K562 (cell line): ENCODE results near the gene ZNF429. TPM values are rescaled to one million over a fixed set of nuclear protein-coding genes. Genes with fewer than 3 reads are reported as not detected.

Experiments
- ATAC-seq: fragments of 200-7000 bp; cut with Tn5 transposase; 3 replicates; pipeline ENCODE4 v1.9.1; 2020; ENCODE audit warnings: moderate library complexity
- BruUV-seq: library from RNA; stranded (reverse); fragments of 400-500 nt; replicated peaks from 2 replicates; lab custom pipeline; 2021; lab: Mats Ljungman, UMichigan
- CTCF ChIA-PET: fragments of 300-600 bp; formaldehyde crosslinking; extraction: SDS; loops from one replicate; lab custom pipeline; 2021; ENCODE audit warnings: low intra/inter-chr PET ratio; lab: Yijun Ruan, JAX
- POLR2A ChIA-PET: fragments of 300-600, 350-650 bp; sonication (Branson Sonifier 250); formaldehyde crosslinking; extraction: SDS; loops from one replicate; lab custom pipeline; 2021; ENCODE audit warnings: antibody characterized with exemption, inconsistent platforms; lab: Yijun Ruan, JAX
- DNase-seq, 4 experiments: peaks; one replicate each; pipeline versions ENCODE4 v3.0.0 to v3.0.0-alpha.2; 2011 to 2018; ENCODE audit warnings: low spot score in 3 of 4, mixed read lengths in 3 of 4; ENCODE audit errors: extremely low read depth in 1 of 4
- FAIRE-seq: peaks from 2 replicates; lab custom pipeline; 2011; peaks lifted over from hg19 to GRCh38; lab: Jason Lieb, UNC
- H2AFZ ChIP-seq: 2 replicates; pipeline ENCODE4 v1.6.0; 2011; ENCODE audit warnings: low read depth, low read length, control low read depth, inconsistent platforms
- H3K27ac ChIP-seq: fragments of 200-600 bp; 3 replicates; pipeline ENCODE4 v1.8.0; 2011; ENCODE audit warnings: low read depth, mild to moderate bottlenecking, control low read depth, inconsistent platforms, low read length, moderate library complexity, mixed read lengths; ENCODE audit errors: extremely low read depth
- H3K27me3 ChIP-seq, 2 experiments: fragments of 300-600 bp in 1 of 2; 2 replicates in 1 of 2; 3 replicates in 1 of 2; pipeline versions ENCODE4 v1.6.0 to v1.8.0; 2011; ENCODE audit warnings: inconsistent platforms in 2 of 2, low read length in 2 of 2, mild to moderate bottlenecking in 1 of 2, mixed read lengths in 1 of 2, moderate library complexity in 1 of 2; ENCODE audit not compliant: control insufficient read depth in 2 of 2, insufficient read depth in 2 of 2
- H3K36me3 ChIP-seq: fragments of 300-600 bp; 3 replicates; pipeline ENCODE4 v1.8.0; 2011; ENCODE audit warnings: mild to moderate bottlenecking, low read length, inconsistent platforms; ENCODE audit not compliant: control insufficient read depth, insufficient read depth
- H3K4me1 ChIP-seq, 2 experiments: fragments of 200-600 bp in 1 of 2; replicated peaks in 1 of 2; 2 replicates in 1 of 2; 3 replicates in 1 of 2; pipeline versions ENCODE4 v1.5.1 to v1.8.0; 2011; ENCODE audit warnings: inconsistent platforms in 2 of 2, low read length in 2 of 2, mild to moderate bottlenecking in 1 of 2, mixed read lengths in 1 of 2, moderate library complexity in 1 of 2; ENCODE audit not compliant: control insufficient read depth in 2 of 2, insufficient read depth in 2 of 2
- H3K4me2 ChIP-seq: 2 replicates; pipeline ENCODE4 v1.6.1; 2011; ENCODE audit warnings: low read length, control low read depth, inconsistent platforms, mixed read lengths; ENCODE audit not compliant: insufficient read depth
- H3K4me3 ChIP-seq: fragments of 200-600 bp; sonication (generic), shearing (Covaris generic); 2 replicates; pipeline ENCODE4 v1.5.1; 2016; ENCODE audit warnings: control low read depth, inconsistent platforms
- H3K79me2 ChIP-seq: fragments of 200-600 bp; 3 replicates; pipeline ENCODE4 v1.8.0; 2011; ENCODE audit warnings: low read length, inconsistent platforms; ENCODE audit not compliant: control insufficient read depth, insufficient read depth
- H3K9ac ChIP-seq, 2 experiments: 2 replicates each; pipeline versions ENCODE4 v1.6.0 to v1.6.1; 2011; ENCODE audit warnings: low read depth in 2 of 2, low read length in 2 of 2, control low read depth in 1 of 2, inconsistent platforms in 1 of 2, mild to moderate bottlenecking in 1 of 2, mixed read lengths in 1 of 2; ENCODE audit not compliant: insufficient read depth in 1 of 2
- H3K9me1 ChIP-seq: one replicate; pipeline ENCODE4 v1.6.0; 2011; ENCODE audit warnings: inconsistent platforms, mild to moderate bottlenecking, low read length, moderate library complexity; ENCODE audit not compliant: control insufficient read depth, insufficient read depth
- H3K9me3 ChIP-seq: replicated peaks from 2 replicates; pipeline ENCODE4 v1.5.1; 2011; ENCODE audit warnings: low read depth, low read length, inconsistent platforms; ENCODE audit not compliant: control insufficient read depth, insufficient read depth
- H4K20me1 ChIP-seq: replicated peaks from 2 replicates; pipeline ENCODE4 v1.6.1; 2011; ENCODE audit warnings: low read length, inconsistent platforms, mixed read lengths; ENCODE audit not compliant: control insufficient read depth, insufficient read depth
- HMG20B ChIP-seq: fragments of 250-450 bp; sonication (Bioruptor Pico); IDR thresholded peaks from 2 replicates; pipeline ENCODE4 v1.5.0; 2021; ENCODE audit warnings: mild to moderate bottlenecking
- ILK ChIP-seq: fragments of 450-650 bp; IDR thresholded peaks from 2 replicates; pipeline ENCODE4 v1.6.1; 2016; ENCODE audit warnings: missing genetic modification characterization, low read depth, mild to moderate bottlenecking, missing compliant biosample characterization, moderate library complexity, borderline replicate concordance
- WGBS: fragments of 100-300 bp; shearing (Covaris generic); methylation state at CpG from one replicate; pipeline ENCODE4 v1.1.6; 2016; ENCODE audit warnings: low coverage, mixed read lengths; ENCODE audit not compliant: insufficient coverage; ENCODE audit errors: missing lambda C conversion rate; 5-methylcytosine and 5-hydroxymethylcytosine counted together
- in situ Hi-C: fragments of 300-500 bp; cut with MboI; formaldehyde crosslinking; loops from 4 replicates; pipeline ENCODE4 v1.15.0; 2018; ENCODE audit warnings: inconsistent platforms, mixed read lengths
- intact Hi-C: fragments of 100-400 bp; cut with micrococcal nuclease; formaldehyde crosslinking; loops from 2 replicates; pipeline ENCODE4 v1.14.2; 2022
- polyA plus RNA-seq, 8 experiments: library from polyadenylated mRNA; depleted of rRNA in 4 of 8; stranded (reverse) in 5 of 8; unstranded in 3 of 8; fragments of >200 nt; fragmentation: Nextera tagmentation in 2 of 8; fragmentation: Illumina TruSeq in 1 of 8; extraction: Ambion mirVana in 2 of 8; extraction: Trizol in 1 of 8; gene quantifications; 2 replicates each; pipeline versions ENCODE4 v1.2.1 to v1.2.3, GENCODE V29; 2011 to 2014; ENCODE audit warnings: inconsistent platforms in 1 of 8, missing spikeins in 1 of 8
- total RNA-seq, 7 experiments: library from RNA; depleted of rRNA in 6 of 7; stranded (reverse); fragments of >200 nt in 6 of 7; fragmentation: Illumina TruSeq in 2 of 7; extraction: Trizol in 2 of 7; gene quantifications; 2 replicates each; pipeline versions ENCODE4 v1.2.1 to v1.2.3, GENCODE V29; 2011 to 2021; ENCODE audit warnings: low replicate concordance in 1 of 7
- TF ChIP-seq, protein P1 (sequence below): fragments of 200-800 bp; sonication (Bioruptor generic); IDR thresholded peaks from 2 replicates; pipeline ENCODE4 v1.6.1; 2017; ENCODE audit warnings: missing genetic modification characterization, missing compliant biosample characterization

ZNF429 gene
- total and polyA plus RNA-seq, 9 of the 15 experiments (the other 6 are each of a cell fraction or from before 2014, with no cell fraction given) = 11.4 to 24.5 (median 16.3) TPM

DNA sequence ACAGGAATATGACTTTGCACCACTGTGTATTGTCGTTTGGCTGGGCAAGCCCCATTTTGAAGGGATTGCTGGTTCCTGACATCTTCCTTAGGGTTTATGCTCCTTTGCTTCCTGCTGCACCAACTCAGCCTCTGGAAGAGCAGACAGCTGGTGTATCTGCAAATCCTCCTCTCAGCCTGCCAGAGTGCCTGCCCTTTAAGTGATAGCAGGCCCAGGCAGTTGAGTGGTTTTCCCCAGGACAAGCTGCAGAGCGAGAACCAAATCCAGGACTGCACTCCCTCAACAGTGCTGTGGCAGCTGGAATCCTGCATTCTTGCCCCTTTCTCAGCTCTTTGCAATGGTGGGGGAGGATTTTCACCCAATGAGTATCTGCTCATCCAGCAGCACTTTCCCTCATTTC is 85.5 kb downstream of the ZNF429 start:
- FAIRE-seq (peak; percentile 35), DNase-seq (no peak), ATAC-seq (no peak)
- no TSS peak for BruUV-seq
- POLR2A ChIA-PET = interaction anchor here (0.8 to 1.9 kb wide), 3 partner anchors 10 to 509 kb away, joined by 3 to 8 read pairs (median 5); partner anchors contain the start of gene ZNF714
- Histone ChIP-seq H3K9ac (peak overlapping the region in 1 of 2 experiments; percentile 62; a peak in 1 of 4 replicates), H3K79me2 (no peaks in the 10 kb centered on the region), H3K4me1 (peaks cover 25 to 31% of the 10 kb centered on the region in 2 experiments), H3K27ac (no peak overlapping the region), H2AFZ (peak overlapping the region; percentile 64; the same call in 1 of the 2 replicates), H3K4me2 (no peak overlapping the region), H3K9me3 (0 out of 2 replicates have a peak, but pooled peaks cover 3% of the 10 kb centered on the region), H4K20me1 (no peaks in the 10 kb centered on the region)
- intact Hi-C loops = no loop called here
- WGBS = 38% methylated on average over 2 of the region's 2 CpGs
- TF ChIP-seq HMG20B = no peak
- TF ChIP-seq, protein P1, sequence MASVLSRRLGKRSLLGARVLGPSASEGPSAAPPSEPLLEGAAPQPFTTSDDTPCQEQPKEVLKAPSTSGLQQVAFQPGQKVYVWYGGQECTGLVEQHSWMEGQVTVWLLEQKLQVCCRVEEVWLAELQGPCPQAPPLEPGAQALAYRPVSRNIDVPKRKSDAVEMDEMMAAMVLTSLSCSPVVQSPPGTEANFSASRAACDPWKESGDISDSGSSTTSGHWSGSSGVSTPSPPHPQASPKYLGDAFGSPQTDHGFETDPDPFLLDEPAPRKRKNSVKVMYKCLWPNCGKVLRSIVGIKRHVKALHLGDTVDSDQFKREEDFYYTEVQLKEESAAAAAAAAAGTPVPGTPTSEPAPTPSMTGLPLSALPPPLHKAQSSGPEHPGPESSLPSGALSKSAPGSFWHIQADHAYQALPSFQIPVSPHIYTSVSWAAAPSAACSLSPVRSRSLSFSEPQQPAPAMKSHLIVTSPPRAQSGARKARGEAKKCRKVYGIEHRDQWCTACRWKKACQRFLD (CRISPR knock-in tag) = no peak
- TF ChIP-seq ILK (tag) = no peak
- TF ChIP-seq, all 486 proteins: peak for 0
- no peaks in the 10 kb centered on the region for H3K9me1 ChIP-seq
- no peak overlapping the region for H3K4me3 ChIP-seq
- no peaks in the 10 kb centered on the region for H3K27me3 ChIP-seq
- H3K36me3 ChIP-seq = no peaks in the 10 kb centered on the region; the same call in 2 of the 3 replicates
- in situ Hi-C loops = no loop called here
- CTCF ChIA-PET = no interaction called here
